Thymus (tissue), 11 donors: ENCODE results near the gene ANKH. TPM values are rescaled to one million over a fixed set of nuclear protein-coding genes. Genes with fewer than 3 reads are reported as not detected.

Experiments used
- DNase-seq, 9 donors: peaks; one replicate each; pipeline ENCODE4 v3.0.0-alpha.2; 2013; ENCODE audit warnings: low spot score in 9 of 9, low read depth in 6 of 9, missing footprints in 1 of 9
- H3K27ac ChIP-seq, 2 donors: one replicate each; pipeline ENCODE4 v1.5.1; 2013; ENCODE audit warnings: control low read depth in 1 of 2, low read depth in 1 of 2, low read length in 1 of 2, mild to moderate bottlenecking in 1 of 2, moderate library complexity in 1 of 2
- H3K27me3 ChIP-seq, 2 donors: one replicate each; pipeline ENCODE4 v1.5.1; 2013; ENCODE audit warnings: low read length in 1 of 2; ENCODE audit not compliant: control insufficient read depth in 2 of 2, insufficient read depth in 1 of 2
- H3K36me3 ChIP-seq, 2 donors: one replicate each; pipeline ENCODE4 v1.5.1; 2013; ENCODE audit warnings: low read length in 1 of 2, mild to moderate bottlenecking in 1 of 2, moderate library complexity in 1 of 2; ENCODE audit not compliant: control insufficient read depth in 2 of 2, insufficient read depth in 2 of 2
- H3K4me1 ChIP-seq, 2 donors: one replicate each; pipeline ENCODE4 v1.5.1; 2013; ENCODE audit warnings: low read length in 2 of 2; ENCODE audit not compliant: control insufficient read depth in 2 of 2, insufficient read depth in 2 of 2
- H3K4me3 ChIP-seq, 2 donors: one replicate each; pipeline ENCODE4 v1.5.1; 2013; ENCODE audit warnings: low read length in 2 of 2, control low read depth in 1 of 2, mild to moderate bottlenecking in 1 of 2
- H3K9me3 ChIP-seq, 2 donors: one replicate each; pipeline ENCODE4 v1.5.1; 2013; ENCODE audit warnings: low read length in 1 of 2, mild to moderate bottlenecking in 1 of 2; ENCODE audit not compliant: control insufficient read depth in 2 of 2, insufficient read depth in 1 of 2
- WGBS: extraction: QIAGEN DNeasy Blood & Tissue Kit; methylation state at CpG from one replicate; pipeline ENCODE4 v1.1.7; 2013; 5-methylcytosine and 5-hydroxymethylcytosine counted together
- polyA plus RNA-seq: library from polyadenylated mRNA; stranded (reverse); fragments of 200-250 nt; gene quantifications from one replicate; pipeline ENCODE4 v1.2.3, GENCODE V29; 2013
- total RNA-seq: library from RNA; stranded (reverse); fragments of 120-200 nt; gene quantifications from one replicate; pipeline ENCODE4 v1.2.4, GENCODE V29; 2013
- donor health status: healthy.

The ANKH gene
- total and polyA plus RNA-seq, 2 donors, result 17.3 to 29.8 TPM

DNA sequence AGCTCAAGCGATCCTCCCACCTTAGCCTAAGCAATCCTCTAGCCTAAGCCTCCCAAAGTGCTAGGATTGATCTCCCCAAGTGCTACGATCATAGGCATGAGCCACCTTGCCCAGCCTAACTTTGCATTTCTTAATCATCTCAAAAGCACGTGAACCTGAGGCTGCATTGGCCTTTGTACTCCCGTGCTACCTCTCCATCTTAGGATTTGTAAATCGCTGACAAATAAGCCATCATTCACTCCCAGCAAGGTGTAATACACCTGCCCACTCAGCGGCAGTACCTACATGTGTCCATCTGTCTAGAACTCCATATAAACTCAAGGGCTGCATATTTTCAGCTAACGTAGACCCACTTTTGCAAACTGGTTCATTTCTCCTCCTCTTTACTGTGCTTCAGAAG, 2.8 kb downstream of the ANKH start:
- WGBS, result 84% methylated on average over 7 of the region's 7 CpGs
- Histone ChIP-seq H3K9me3 (no peaks in the 10 kb centered on the region), H3K4me1 (peaks cover 7% of the 10 kb centered on the region in 2 donors), H3K4me3 (no peak overlapping the region), H3K27me3 (peaks cover under 1 to 51% of the 10 kb centered on the region in 2 donors), H3K36me3 (no peaks in the 10 kb centered on the region), H3K27ac (no peak overlapping the region)
- DNase-seq, result no peak

DNA sequence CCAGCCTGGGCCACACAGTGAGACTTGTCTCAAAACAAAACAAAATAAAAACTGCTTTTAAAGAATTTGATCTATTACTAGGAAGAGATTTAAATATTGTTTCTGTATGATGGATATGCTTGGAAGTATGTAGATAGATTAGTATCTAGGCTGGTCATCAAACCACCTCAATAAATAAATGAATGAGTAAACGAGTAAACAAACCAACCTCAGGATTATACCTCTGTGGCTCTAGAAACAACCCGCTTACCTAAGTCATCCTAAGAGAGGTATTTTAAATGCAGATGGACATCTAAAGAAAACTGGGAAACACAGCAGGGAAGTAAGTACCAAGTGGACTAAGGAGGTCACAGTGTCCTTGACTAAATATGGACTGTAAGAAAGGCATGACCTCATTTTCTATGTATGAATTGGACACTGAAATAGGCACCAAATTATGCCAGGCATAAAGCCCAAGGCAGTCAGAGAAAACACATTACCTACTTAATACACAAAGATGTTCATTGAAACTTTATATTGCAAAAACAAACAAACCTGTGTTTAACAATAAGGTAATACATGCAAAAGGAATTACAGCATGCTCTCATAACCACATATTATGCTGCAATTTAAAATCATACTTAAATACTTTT, 7.3 kb downstream of the ANKH start:
- H3K27ac ChIP-seq, result no peak overlapping the region
- no peak overlapping the region for H3K4me3 ChIP-seq
- H3K9me3 ChIP-seq, result no peaks in the 10 kb centered on the region
- WGBS, result 98% methylated on average over 2 of the region's 2 CpGs
- no peaks in the 10 kb centered on the region for H3K36me3 ChIP-seq
- H3K4me1 ChIP-seq, result no peaks in the 10 kb centered on the region
- DNase-seq, result no peak
- H3K27me3 ChIP-seq, result peaks cover 0 to 9% of the 10 kb centered on the region in 2 donors

DNA sequence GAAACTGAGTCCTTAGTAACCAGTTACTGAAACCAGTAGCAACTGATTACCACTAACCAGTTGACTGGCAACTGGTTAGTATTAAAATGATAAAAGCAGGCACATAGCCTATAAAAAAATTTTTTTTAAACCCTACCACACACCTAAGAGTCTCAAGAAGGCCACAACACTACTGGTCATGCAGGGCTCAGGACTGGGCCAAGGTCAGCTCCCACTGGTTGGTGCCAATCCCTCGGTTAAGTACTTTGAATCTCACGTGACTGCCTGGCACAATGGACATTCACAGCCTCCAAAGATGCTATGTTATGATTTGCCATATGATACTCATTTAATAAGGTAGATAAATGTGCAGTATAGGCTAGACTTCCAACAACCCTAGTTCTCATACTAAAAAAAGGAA, 8.5 kb downstream of the ANKH start:
- Histone ChIP-seq H3K9me3 (no peaks in the 10 kb centered on the region), H3K27ac (no peak overlapping the region), H3K4me1 (no peaks in the 10 kb centered on the region), H3K4me3 (no peak overlapping the region), H3K36me3 (no peaks in the 10 kb centered on the region), H3K27me3 (no peaks in the 10 kb centered on the region)
- 93% methylated on average over 2 of the region's 2 CpGs for WGBS
- DNase-seq, result no peak

GRCh38 chr5:14861123-14861765, 10.3 kb downstream of the ANKH start:
- Histone ChIP-seq H3K27me3 (no peaks in the 10 kb centered on the region), H3K36me3 (no peaks in the 10 kb centered on the region), H3K9me3 (no peaks in the 10 kb centered on the region), H3K4me3 (no peak overlapping the region), H3K4me1 (no peaks in the 10 kb centered on the region), H3K27ac (no peak overlapping the region)
- no peak for DNase-seq
- 96% methylated on average over 4 of the region's 4 CpGs for WGBS

- Histone ChIP-seq H3K36me3 (no peaks in the 10 kb centered on the region), H3K4me3 (no peak overlapping the region), H3K9me3 (no peaks in the 10 kb centered on the region), H3K27me3 (no peaks in the 10 kb centered on the region), H3K4me1 (no peaks in the 10 kb centered on the region), H3K27ac (no peak overlapping the region)
- no peak for DNase-seq
- WGBS, result 95% methylated on average over 7 of the region's 7 CpGs
Measured at GRCh38 chr5:14859980-14860379, 11.6 kb downstream of the ANKH start.

DNA sequence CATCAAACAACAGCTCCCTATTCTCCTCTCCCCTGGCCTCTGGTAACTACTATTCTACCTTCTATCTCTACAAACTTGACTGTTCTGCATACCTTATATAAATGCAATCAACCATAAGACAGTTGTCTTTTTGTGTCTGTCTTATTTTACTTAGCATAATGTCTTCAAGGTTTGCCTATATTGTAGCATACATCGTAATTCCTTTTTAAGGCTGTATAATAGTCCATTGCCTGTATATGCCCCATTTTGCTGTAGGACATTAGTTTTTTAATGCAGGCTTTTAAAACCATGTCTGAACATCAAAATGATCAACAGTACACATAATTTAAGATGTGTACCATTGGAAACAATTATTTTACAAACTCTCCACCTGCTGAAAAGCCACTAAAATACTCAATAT, 12.4 kb downstream of the ANKH start:
- no peaks in the 10 kb centered on the region for H3K9me3 ChIP-seq
- 97% methylated on average over 1 of the region's 1 CpG for WGBS
- H3K27ac ChIP-seq, result no peak overlapping the region
- no peak overlapping the region for H3K4me3 ChIP-seq
- no peaks in the 10 kb centered on the region for H3K27me3 ChIP-seq
- DNase-seq, result no peak
- H3K36me3 ChIP-seq, result no peaks in the 10 kb centered on the region
- H3K4me1 ChIP-seq, result no peaks in the 10 kb centered on the region

DNA sequence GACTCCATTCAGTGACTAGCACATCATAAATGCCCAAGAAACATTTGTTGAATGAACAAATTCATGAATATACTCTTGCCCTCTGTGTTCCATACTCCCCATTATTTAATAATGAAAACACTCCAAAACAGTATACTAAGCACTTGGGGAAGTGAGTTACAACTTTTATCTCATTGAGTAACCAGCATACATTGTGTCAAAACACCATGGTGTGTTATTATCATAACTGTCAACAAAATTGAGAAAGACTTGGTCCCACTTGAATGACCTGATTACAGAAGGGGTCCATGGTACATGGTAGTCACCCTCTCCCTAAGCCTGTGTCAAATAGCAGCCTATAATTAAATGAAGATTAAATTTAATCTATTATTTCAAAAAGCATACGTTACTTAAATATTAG, 16.2 kb downstream of the ANKH start:
- no peaks in the 10 kb centered on the region for H3K4me1 ChIP-seq
- H3K36me3 ChIP-seq, result no peaks in the 10 kb centered on the region
- no peak for DNase-seq
- H3K27ac ChIP-seq, result no peak overlapping the region
- no peak overlapping the region for H3K4me3 ChIP-seq
- WGBS, result 94% methylated on average over 1 of the region's 1 CpG
- H3K27me3 ChIP-seq, result no peaks in the 10 kb centered on the region
- H3K9me3 ChIP-seq, result no peaks in the 10 kb centered on the region

GRCh38 chr5:14854799-14855198, 16.8 kb downstream of the ANKH start:
- Histone ChIP-seq H3K4me3 (no peak overlapping the region), H3K9me3 (no peaks in the 10 kb centered on the region), H3K27ac (no peak overlapping the region), H3K27me3 (no peaks in the 10 kb centered on the region), H3K4me1 (no peaks in the 10 kb centered on the region), H3K36me3 (no peaks in the 10 kb centered on the region)
- DNase-seq, result no peak
- 97% methylated on average over 4 of the region's 4 CpGs for WGBS

GRCh38 chr5:14853685-14854084, 17.9 kb downstream of the ANKH start:
- H3K4me3 ChIP-seq, result no peak overlapping the region
- H3K27ac ChIP-seq, result no peak overlapping the region
- no peak for DNase-seq
- no peaks in the 10 kb centered on the region for H3K9me3 ChIP-seq
- WGBS, result 98% methylated on average over 4 of the region's 4 CpGs
- H3K4me1 ChIP-seq, result no peaks in the 10 kb centered on the region
- no peaks in the 10 kb centered on the region for H3K36me3 ChIP-seq
- H3K27me3 ChIP-seq, result no peaks in the 10 kb centered on the region
